SHP77 treated with DMSO at 0.1 percent for 48 hours (cell line): Measurements from ENCODE around the gene EEF2K.
"Not testable (repeated sequence)": the region's sequence is repeated elsewhere in the genome, so short reads cannot be mapped to it uniquely, and the experiment has no call there.

Experiments
- DNase-seq: peaks from one replicate; lab custom pipeline; 2025; lab: John Stamatoyannopoulos, UW

EEF2K gene

DNA sequence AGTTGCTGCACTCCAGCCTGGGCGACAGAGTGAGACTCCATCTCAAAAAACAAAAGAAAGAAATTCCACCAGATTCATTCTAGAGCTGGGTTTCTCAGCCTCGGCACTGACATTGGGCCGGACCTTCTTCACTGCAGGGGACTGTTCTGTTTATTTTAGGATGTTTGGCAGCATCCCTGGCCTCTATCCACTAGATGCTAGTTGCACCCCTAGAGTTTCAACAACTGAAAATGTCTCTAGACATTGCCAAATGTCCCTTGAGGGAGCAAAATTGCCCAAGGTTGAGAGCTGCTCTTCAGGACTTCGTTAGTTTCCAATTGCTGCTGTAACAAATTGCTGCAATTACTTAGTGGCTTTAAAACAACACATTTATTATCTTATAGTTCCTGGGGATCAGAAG lies 7.2 kb downstream of the EEF2K start:
- no peak for DNase-seq

DNA sequence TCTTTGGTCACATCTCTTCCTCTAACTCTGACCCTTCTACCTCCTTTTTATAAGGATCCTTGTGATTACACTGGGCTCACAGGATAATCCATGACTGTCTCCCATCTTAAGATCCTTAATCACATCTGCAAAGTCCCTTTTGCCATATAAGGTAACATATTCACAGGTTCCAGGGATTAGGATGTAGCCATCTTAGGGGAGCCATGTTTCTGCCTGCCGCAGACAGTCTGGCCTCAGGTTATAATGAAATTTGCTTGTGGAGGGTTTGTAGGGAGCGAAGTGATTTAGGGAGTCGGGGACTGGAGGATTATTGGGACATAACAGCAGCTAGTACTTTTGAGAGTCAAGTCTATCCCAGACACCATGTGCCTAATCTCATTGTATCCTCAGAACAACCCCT lies 7.7 kb downstream of the EEF2K start:
- DNase-seq: no peak

DNA sequence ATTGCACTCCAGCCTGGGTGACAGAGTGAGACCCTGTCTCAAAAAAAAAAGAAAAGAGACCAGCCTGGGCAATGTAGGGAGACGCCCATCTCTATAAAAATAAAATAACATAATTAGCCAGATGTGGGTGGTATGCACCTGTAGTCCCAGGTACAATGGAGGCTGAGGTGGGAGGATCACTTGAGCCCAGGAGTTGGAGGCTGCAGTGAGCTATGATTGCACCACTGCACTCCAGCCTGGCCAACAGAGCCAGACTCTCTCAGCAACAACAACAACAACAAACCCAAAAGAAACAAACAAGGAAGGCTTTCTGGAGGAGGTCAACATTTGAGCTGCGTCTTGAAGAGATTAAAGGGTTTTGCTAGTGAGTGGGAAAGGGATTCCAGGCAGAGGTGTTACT lies 8.3 kb downstream of the EEF2K start:
- no peak for DNase-seq

DNA sequence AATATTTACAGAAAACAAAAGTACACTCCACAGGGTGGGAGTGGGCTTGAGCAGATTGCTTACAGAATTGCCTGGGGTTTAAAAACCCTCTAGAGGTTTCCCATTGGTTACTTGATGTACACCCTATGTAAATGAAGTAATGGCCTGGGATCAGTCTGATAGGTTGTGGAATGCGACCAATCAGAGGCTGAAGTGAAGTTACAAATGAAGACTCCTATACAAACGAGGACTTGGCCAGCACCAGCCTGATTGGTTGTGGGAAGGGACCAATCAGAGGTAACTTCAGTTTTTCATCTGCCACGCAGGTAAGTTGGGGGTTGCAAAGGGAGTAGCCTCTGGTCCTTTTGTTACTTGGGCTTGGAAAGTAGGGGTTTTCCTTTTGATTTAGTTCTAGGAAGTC lies 8.8 kb downstream of the EEF2K start:
- DNase-seq: no peak

DNA sequence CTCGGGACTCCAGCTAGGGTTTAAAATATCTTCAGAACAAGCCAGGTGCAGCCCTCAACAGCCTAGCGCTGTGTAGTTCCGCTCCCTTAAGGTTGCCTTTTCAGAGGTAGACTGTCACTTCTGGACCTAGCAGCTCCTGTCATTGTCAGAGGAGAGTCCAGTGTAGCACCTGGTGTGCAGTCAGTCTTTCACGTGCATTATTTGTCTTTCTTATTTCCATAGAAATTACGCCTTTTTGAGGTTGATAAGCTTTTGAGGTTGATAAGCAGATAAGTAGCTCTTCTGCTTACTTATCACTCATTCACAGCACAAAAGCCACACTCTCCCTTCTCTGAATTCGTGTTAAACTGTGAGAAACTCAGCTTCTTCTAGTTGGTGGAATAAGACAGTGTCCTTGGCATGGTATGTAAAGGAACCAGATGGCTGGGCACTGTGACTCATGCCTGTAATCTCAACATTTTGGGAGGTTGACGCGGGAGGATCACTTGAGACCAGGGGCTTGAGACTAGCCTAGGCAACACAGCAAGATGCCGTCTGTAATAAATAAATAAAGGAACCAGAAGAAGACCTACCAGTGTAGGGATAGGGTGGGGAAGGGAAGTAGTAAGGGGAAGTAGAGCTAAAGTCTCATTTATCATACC lies 10.2 kb downstream of the EEF2K start:
- no peak for DNase-seq

DNA sequence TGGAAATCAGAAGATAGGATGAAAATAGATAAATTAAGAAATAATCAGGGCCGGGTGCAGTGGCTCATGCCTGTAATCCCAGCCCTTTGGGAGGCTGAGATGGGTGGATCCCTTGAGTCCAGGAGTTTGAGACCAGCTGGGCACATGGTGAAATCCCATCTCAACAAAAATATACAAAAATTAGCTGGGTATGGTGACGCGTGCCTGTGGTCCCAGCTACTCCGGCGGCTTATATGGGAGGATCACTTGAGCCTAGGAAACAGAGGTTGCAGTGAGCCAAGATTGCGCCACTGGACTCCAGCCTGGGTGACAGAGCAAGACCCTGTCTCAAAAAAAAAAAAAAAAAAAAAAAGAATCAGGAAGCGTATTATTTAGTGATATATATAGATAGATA lies 10.8 kb downstream of the EEF2K start:
- DNase-seq: not testable (repeated sequence)

DNA sequence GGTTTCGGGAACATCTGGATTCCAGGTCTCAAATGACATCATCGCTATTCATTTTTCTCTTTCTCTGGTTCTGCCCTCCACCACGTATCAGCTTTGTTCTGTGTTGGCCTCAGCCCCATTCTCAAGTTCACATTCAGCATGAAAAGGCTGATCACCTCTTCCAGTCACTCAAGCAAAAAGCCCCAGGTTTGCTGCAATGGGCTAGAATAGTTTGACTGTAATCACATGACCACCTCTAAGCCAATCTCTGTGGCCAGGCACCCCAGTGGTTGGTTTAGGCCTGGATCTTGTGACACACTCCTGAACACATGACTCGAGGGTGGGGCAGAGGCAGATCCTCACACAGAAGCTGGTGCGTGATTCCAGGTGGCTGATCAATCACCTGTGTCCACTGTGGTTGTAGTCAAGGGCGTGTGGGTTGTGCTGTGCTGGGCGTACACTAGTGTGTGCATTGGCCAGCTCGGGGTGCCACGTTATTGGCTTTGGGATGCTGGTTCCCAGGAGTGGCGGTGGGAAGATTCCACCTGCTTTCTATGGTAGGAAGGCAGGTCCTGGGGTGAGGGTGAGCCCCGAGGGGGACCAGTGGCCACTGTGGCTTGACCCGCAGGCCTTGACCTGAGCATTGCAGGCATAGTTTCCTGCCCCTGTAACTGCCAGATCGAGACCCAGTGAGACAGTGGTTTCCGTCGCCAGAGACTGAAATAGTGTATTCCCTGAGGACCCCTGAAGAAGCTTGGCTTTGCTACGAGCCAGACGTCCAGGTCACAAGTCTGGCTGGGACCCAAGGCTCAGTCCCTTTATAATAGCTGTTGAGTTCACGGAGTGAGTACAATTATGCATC lies 12.0 kb downstream of the EEF2K start:
- DNase-seq: no peak

DNA sequence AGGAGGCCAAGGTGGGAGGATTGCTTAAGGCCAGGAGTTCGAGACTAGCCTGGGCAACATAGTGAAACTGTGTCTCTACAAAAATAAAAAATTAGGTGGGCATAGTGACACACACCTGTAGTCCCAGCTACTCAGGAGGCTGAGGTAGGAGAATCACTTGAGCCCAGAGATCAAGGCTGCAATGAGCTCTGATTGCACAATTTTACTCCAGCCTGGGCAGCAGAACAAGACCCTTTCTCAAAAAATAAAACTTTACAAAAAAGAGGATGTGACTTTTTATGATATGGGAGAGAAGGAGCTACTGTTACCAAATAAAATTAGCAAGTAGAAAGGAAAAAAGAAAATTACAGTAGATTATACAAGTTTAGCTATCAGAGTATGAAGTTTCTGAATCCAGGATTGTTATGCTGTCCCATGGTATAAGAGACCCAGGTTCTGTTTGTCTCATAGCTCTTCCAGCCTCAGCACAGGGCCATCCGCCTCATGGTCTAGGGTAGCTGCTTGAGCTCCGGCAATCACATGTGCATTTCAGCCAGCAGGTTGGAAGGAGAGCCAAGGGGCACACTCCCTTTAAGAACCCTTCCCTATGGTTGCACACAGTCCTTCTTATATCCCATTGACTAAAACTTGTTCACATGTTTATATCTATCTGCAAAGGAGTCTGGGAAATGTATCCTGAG lies 13.5 kb downstream of the EEF2K start:
- DNase-seq: no peak

DNA sequence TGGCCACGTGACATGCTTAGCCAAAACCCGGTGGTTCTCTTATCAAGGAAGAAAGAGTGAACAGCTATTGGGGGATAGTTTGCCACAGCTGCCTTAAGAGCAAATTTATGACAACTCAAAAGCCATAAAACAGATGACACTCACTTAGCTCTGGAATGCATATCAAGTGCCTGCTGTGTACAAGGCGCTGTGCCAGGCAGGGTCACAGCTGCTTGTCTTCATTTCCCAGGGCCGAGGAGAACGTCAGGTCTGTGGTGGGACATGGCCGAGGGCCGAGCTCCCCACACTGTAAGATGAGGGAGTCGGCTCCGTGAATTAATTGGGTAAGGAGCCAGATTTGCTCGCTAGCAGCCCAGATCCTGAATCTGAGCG lies 14.0 kb downstream of the EEF2K start:
- no peak for DNase-seq

DNA sequence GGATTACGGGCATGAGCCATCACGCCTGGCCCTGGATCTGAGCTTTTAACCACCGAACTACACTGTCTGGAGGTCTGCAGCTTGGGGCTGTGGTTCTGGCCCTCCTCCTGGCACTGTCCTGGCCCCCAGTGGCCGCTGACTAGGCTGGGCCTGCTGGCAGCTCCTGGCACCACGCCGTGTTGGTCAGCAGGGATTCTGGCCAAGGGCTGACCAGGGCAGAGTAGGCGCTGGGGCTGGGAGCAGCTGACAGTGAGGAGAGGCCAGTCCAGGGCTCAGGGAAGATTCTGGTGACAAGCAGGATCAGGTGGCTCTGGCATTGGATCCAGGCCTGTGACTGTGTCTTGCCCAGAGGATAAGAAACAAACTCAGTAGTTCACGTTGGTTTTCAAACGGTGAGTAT lies 14.6 kb downstream of the EEF2K start:
- DNase-seq: no peak

DNA sequence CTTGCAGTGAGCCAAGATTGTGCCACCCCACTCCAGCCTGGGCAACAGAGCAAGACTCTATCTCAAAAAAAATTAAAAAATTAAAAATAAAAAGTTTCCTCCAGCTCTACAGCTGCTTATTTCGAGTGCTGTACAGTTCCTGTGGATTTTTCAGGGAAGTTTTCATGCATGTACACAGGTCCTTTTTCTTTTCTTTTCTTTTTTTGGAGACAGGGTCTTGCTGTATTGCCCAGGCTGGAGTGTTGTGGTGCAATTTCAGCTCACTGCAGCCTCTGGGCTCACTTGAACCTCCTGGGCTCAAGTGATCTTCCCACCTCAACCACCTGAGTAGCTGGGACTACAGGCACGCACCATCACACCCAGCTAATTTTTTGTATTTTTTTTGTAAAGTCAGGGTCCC lies 15.9 kb downstream of the EEF2K start:
- DNase-seq: no peak

DNA sequence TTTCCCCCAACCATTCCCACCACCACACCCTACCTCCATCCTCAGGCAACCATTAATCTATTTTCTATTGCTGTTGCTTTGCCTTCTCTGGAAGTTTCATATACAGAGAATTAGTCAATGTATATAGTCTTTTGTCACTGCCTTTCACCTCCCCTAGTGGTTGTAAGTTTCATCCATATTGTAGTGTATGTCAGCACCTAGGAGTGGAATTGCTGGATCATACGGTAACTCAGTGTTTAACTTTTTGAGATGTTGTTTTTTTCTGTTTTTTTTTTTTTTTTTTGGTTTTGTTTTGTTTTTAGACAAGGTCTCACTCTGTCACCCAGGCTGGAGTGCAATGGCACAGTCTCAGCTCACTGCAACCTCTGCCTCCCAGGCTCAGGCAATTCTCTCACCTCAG lies 16.9 kb downstream of the EEF2K start:
- DNase-seq: no peak

DNA sequence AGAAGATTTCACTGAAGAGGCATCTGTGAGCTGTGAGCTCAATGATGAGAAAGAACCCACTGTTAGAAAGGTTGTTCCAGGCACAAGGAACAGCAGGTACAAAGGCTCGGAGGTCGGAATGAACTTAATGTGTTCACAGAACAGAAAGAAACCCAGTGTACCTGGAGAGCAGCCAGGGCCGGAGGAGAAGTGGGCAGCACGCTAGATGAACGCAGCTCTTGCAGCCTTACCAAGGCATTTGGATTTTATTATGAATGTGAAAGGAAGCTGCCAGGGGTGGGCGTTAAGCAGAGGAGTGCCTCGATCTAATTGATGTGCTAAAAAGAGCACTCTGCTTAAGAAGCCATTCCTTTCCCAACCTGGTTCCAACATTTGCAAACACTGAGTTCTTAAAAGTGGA lies 19.0 kb downstream of the EEF2K start:
- no peak for DNase-seq

DNA sequence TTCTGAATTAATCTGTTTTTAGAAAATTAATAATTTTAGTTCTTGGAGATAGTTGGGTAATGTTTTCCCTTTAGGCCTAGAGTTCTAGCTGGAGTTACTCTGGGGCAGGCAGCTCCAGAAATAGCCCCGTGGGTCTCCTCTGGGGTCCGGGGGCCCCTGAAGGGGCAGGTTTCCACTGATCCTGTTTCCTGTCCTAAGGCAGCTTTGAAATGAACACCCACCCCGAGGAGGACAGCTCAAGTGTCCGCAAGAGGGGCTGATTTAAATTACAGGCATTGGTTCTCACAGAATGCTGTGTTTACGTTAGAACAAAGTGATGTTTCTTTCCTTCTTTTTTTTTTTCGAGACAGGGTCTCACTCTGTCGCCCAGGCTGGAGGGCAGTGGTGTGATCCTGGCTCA lies 23.8 kb downstream of the EEF2K start:
- no peak for DNase-seq

DNA sequence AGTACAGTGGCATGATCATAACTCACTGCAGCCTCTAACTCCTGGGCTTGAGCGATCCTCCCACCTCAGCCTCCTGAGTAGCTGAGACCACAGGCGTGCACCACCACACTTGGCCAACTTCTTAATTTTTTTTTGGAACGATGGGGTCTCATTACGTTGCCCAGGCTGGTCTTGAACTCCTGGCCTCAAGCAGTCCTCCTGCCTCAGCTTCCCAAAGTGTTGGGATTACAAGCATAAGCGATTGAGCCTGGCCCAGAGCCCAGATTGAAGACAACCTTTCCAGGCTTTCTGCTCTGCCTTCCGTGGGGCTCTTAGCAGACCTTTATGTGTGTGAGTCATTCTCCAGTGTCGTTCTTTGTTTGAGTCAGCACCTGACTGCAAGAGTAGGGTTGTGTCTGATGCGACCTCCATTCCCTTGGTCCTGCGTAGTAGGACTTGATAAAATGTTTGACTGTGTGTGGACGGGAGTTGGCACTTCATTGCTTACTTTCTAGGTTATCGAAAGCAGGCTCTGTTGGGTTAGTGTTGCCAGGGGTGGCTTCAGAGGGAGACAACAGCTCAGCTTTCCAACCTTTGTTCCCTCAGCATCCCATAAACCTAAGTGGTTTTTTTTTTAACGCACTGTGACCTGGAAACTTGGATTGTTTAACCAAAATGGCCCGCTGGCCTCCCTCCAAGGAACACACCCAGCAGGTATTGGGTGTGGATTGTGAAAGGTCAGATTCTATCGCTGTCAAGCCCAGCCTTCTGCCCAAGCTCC lies 26.4 kb downstream of the EEF2K start:
- no peak for DNase-seq

DNA sequence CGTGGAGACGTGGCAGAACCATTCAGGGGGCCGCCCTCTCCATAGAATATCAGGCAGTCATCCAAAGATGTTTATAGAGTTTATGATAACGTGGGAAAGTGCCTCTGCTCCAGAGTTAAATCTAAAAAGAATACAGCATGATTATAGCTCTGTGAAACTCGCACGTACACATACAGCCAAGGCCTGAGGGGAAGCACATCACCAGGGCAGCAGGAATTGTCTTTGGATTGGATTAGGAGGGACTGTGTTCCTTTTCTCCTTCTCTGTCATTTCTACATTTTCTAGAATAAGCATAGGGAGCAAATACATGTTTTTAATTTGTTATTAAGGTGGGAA lies 26.9 kb downstream of the EEF2K start:
- DNase-seq: no peak

DNA sequence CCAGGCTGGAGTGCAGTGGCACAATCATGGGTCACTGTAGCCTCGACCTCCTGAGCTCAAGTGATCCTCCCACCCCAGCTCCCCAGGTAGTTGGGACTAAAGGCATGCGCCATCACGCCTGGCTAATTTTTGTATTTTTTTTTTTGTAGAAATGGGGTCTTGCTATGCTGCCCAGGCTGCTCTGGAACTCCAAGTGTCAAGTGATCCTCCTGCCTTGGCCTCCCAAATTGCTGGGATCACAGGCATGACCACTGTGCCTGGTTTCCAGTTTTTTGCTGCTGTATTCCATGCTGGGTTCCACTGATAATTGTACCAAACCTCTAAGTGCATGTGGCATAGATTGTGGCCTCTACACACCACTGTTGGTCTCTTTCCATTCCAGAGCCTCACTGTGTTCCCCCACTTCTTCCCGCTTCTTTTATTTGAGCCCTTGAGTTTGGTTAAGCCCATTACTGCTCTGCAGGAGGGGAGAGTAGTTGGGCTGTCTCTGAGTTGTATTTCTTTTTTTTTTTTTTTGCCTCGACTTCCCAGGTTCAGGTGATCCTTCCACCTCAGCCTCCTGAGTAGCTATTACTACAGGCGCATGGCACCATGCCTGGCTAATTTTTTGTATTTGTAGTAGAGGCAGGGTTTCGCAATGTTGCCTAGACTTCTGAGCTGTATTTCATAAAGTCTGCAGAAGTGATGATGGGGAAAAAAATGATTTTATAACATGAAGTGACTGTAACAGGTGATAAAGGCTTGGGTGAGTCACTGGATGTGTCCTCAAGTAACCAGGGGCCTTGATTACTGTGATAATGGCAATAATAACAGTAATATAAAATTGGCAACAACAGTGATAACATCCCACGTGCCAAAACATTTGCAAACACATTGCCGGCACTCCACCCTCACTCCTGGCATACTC lies 30.0 kb downstream of the EEF2K start:
- no peak for DNase-seq

DNA sequence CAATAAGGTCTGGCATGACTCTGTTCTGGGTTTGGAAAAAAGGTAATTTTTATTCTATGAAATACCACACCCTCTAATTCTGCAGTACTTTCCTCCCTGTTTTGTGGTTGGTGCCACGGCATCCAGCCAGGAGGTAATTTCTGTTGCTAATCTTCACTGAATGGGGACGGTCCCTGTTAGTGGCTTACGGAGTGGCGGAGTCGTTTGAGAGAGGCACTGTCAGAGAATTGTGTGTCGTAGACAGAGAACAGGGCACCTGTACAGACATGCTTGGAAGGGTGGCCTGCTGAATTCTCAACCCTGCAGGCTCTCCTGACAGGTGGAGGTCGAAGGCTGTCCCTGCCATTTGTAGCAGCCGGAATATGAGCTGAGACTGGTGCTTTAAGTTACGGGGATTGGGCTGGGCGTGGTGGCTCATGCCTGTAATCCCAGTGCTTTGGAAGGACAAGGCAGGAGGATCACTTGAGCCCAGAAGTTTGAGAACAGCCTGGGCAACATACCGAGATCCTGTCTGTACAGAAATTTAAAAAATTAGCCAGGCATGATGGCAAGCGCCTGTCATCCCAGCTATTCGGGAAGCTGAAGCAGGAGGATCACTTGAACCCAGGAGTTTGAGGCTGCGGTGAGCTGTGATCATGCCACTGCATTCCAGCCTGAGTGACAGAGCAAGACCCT lies 33.2 kb downstream of the EEF2K start:
- DNase-seq: no peak

DNA sequence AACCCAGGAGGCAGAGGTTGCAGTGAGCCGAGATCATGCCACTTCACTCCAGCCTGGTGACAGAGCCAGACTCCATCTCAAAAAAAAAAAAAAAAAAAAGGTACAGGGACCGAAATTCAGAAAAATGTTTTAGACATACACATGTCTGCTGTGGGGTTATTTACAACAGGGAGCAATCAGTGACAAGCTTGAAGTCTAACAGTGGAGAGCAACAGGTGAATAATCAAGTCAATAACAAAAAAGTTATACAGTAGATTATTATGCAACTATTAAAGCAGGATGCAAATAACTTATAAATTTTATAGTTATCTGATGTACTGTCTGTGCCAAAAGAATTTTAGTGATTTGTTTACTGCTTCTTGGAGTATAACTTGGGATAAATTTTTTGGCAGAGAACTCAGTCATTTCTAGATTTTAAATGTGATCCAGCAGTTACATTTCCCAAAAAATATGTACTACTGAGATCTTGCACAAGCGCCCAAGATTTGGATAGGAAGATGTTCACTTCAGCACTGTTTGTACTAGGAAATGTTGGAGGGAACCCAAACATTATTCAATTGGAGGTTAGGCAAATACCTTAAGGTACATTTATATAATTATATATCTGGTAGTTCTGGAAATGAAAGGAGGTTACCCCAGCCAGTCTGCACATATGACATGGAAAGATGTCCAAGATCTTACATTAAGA lies 34.1 kb downstream of the EEF2K start:
- DNase-seq: no peak

DNA sequence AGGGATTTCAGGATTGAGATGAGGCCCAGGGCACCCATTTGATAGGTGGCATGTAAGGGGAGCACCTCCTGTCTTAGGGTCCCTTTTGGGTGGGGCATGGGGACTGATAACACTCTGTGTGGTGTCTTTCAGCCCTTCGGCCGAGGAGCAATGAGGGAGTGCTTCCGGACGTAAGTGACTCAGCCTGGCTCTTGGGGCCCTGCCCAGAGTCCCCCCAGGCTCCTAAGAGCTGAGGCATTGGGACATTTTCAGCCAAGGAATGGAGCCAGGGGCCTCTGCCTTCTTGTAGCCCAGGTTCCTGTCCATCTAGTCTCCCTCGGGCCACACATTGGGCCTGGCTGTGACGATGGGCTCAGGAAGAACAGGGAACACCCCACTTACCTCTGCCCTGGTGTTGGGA lies 44.4 kb downstream of the EEF2K start:
- DNase-seq: no peak

DNA sequence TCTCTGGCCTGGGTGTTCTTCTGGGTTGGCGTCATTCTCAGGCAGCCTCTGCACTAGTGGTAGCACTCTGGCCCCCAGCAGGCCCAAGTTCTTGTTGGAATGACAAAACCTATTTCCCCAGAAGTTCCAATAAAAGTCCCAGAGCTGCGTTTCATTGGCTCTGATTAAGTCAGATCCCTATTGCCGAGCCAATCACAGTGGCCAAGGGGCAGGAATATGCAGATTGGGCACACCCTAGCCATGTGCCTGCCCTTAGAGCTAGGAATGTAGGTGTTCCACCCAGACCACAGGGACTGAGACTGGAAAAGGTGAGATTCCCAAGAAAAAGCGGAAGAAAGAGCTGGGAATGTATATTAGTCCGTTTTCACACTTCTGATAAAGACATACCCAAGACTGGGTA lies 46.2 kb downstream of the EEF2K start:
- DNase-seq: no peak
